ENCODE measurements around the gene CAP2.

DNA sequence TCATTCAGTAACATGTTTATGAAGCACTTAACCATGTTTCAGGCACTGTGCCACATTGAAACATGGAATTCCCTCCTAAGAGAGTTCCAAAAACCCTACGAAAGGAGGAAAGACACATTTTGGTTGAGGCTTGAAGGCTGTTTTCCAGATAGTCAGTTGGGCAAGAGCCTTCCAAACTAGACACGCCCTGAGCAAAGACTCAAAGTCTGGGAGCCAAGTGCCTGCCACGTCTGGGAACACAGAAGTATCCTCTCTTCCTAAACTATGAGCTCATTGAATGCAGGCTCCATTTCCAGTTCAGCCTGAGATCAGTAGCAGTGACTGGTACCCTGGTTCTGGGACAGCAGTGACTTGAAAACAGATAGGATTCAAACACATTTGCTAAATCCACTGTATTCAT, 132.2 kb downstream of the CAP2 start:
- TF ChIP-seq CTCF (IDR thresholded peaks at IDR 0.05) (no peak), POLR2A (IDR thresholded peaks at IDR 0.05) (no peak)
